ENCODE results near the gene RND1.

The RND1 gene

DNA sequence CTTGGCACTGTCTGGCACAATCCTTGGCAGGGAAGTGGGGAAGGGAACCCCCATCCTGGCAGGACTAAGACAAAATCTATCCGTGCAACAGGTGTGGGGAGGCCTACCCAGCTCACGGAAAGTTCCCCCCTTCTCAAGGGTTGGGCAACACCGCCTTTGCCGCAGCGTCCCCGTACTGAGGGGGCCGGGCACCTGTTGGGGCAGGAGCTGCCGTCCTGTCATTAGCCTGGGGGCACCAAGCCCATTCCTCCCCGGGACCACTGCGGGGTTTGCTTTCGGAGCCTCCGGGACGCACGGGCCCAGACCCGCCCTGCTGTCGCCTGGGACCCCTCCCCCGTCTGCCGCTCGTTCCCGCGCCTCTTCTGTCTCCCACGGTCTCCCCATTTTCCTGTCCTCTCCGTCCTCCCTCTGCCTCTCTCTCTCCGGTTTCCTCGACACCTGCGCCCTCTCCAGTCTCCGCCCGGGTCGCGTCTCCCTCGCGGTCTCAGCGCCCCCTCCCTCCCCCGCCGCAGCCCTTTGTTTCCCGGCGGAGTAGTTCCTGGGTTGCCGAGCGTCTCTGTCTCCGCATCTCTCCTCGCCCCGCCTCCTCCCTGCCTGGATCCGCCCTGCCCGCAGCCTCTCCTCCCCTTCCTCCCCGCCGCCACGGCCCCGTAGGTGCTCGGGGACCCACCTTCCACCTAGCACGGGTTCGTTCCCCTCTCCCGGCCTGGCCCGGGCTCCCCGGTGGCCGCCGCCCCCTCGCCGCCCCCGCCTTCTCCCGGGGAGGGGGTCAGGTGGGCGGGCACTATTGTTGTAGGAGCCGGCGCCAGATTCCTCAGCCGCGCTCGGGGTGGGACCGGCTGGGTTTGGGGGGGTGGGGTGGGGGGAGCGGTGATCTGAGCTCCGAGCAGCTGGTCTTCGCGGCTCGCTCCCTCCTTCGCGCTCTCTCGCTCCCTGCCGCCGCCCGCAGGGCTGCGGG is 47.5 kb downstream of the RND1 start, which contains the start of gene CACNB3:
CACNB3 (plus strand) TSS at position 624 of the 958 bp plus-strand sequence. CDS start 434 bp downstream, outside the sequence.
- no peaks in the 10 kb centered on the region for H3K9me3 ChIP-seq (ENCODE audit: control insufficient read depth in 2 of 2, low read length in 2 of 2)
- peak within 1 kb of the TSS; percentile 62 to 66 for H3K9ac ChIP-seq (ENCODE audit: low read length in 2 of 2)
- H3K27ac ChIP-seq (ENCODE audit: low read length) = no peak within 1 kb of the TSS
- H3K4me1 ChIP-seq (ENCODE audit: control insufficient read depth, insufficient read depth, low read length) = peaks cover 52% of the 10 kb centered on the region
- H3K4me3 ChIP-seq (ENCODE audit: low read length in 2 of 2) = peak within 1 kb of the TSS; percentile 73 to 81
- H3K27me3 ChIP-seq (ENCODE audit: control insufficient read depth in 1 of 2, insufficient read depth in 2 of 2, low read length in 2 of 2) = no peaks in the 10 kb centered on the region
- H3K36me3 ChIP-seq (ENCODE audit: control insufficient read depth in 2 of 2, insufficient read depth in 2 of 2, low read length in 2 of 2) = peaks cover 0 to under 1% of the 10 kb centered on the region in 2 donors

DNA sequence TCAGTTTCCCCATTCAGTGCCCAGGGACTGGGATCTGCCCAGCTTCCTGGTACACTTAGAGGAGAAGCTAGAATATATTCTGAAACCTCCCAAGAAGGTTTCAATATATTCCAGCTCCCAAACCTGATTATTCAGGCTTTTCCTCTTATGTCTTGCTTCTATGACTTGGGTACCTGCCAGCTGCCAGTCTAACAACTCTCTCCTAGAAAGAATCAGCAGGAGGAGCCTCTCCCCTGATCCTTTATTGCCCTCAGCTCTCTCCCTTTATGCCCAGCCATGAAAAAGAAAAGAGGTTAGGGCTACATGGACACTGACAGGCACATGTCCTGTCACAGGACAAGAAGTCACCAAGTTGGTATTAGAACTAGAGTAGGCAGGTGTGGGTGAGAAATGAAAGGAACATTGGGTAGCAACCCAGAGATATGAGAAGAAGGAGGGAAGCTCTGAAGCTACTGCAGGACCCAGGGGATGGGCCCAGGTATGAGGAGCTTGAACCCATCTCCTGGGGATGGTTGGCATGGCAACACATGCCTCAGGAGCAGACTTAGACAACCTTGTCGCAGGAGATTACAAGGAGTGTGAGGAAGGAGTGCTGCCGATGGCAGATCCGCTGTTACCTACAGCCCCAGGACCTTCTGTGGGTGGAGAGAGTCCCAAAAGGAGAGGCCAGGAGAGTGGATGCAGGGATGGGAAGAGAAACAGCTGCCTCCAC is 49.4 kb downstream of the RND1 start:
- Histone ChIP-seq H3K27ac (ENCODE audit: low read length) (no peak overlapping the region), H3K4me1 (ENCODE audit: control insufficient read depth, insufficient read depth, low read length) (peaks cover 59% of the 10 kb centered on the region), H3K9me3 (ENCODE audit: control insufficient read depth in 2 of 2, low read length in 2 of 2) (no peaks in the 10 kb centered on the region), H3K27me3 (ENCODE audit: control insufficient read depth in 1 of 2, insufficient read depth in 2 of 2, low read length in 2 of 2) (no peaks in the 10 kb centered on the region), H3K4me3 (ENCODE audit: low read length in 2 of 2) (peak overlapping the region; percentile 74 to 87), H3K36me3 (ENCODE audit: control insufficient read depth in 2 of 2, insufficient read depth in 2 of 2, low read length in 2 of 2) (no peaks in the 10 kb centered on the region), H3K9ac (ENCODE audit: low read length in 2 of 2) (peak overlapping the region; percentile 6 to 48)

DNA sequence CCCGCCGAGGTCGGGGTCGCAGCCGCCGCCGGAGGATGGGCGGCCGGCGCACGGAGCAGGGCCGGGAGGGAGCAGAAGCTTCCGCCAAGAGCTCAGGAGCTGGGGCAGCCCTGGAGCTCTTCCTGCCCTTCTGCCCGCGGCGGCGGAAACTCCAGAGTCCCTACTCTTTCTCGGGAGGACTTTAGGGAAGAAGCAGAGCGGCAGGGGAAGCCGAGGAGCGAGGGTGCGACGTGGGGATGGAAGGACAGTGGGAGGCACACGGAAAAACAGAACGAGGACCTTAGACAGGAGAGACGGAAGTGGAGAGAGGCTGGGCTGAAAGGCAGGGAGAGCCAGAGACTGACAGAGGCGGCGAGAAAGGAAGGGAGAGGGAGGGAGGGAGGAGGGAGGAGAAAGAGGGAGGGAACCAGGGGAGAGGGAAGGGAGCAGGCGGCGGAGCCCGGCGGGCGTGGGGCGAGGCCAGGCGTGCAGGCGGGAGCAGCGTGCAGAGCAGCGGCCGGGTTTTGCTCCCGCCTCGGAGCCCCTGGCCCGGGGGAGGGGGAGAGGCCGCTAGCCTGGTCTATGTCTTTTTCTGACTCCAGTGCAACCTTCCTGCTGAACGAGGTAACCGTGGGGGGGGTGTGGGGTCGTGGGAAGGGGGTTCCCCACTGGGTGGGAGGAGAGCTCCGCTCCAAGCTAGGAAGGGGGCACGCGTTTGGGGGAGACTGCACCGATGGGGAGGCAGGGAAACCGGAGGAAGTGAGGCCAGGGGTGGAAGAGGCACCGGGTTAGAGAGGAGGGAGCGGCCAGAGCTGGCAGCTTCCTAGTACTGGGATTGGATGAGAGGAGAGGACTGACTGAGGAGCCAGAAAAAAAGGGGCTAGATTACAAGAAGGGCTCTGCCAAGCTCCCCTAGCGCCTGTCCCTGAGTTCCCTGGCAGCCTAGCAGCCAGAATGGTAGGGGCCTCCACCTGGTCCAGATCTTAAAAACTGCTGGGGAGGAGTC is 50.3 kb downstream of the RND1 start:
- H3K4me3 ChIP-seq (ENCODE audit: low read length in 2 of 2) = peak overlapping the region; percentile 74 to 87
- no peaks in the 10 kb centered on the region for H3K27me3 ChIP-seq (ENCODE audit: control insufficient read depth in 1 of 2, insufficient read depth in 2 of 2, low read length in 2 of 2)
- H3K36me3 ChIP-seq (ENCODE audit: control insufficient read depth in 2 of 2, insufficient read depth in 2 of 2, low read length in 2 of 2) = no peaks in the 10 kb centered on the region
- no peaks in the 10 kb centered on the region for H3K9me3 ChIP-seq (ENCODE audit: control insufficient read depth in 2 of 2, low read length in 2 of 2)
- H3K4me1 ChIP-seq (ENCODE audit: control insufficient read depth, insufficient read depth, low read length) = peaks cover 67% of the 10 kb centered on the region
- H3K27ac ChIP-seq (ENCODE audit: low read length) = peak overlapping the region; percentile 80
- H3K9ac ChIP-seq (ENCODE audit: low read length in 2 of 2) = peak overlapping the region; percentile 69 to 73

DNA sequence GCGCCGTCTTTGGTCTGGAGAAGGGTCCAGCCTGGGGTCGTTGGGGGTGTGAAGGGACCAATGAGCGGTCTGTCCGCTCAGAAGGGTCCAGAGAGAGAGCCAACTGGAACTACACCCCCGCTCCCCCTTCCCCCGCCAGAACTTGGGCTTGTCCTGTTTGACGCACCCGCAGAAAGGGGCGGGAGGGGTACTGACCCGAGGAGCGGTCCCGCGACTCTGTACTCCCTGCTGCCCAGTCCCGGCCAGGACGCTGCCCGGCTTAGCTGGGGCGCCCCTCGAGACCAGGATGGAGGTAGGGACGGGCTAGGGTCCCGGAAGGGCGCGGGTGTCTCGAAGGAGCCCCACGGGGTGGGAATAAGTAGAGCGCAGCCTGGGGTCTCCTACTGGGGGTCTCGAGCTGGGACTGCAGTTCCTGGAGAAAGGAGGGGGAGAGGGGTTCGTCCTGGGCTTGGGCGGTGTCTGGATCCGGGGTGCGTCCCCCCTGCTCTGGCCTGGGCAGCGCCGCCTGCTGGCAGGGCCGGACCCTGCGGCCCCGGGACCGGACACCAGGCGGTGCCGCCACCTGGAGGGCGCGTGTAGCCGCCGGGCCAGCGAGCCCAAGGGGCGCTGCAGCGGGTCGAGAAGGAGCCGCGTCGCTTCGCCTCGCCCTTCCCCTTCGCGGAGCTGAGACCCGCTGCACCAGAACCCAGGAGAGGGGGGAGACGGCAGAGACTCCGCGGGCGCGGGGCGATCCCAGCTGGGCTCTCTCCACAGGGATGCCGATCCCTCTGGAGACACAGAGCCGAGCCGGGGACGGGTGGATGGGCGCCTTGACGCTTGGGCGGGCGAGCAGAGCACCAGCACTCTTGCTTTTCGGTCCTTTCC is 51.2 kb downstream of the RND1 start:
- Histone ChIP-seq H3K27me3 (ENCODE audit: control insufficient read depth in 1 of 2, insufficient read depth in 2 of 2, low read length in 2 of 2) (no peaks in the 10 kb centered on the region), H3K27ac (ENCODE audit: low read length) (peak overlapping the region; percentile 80), H3K36me3 (ENCODE audit: control insufficient read depth in 2 of 2, insufficient read depth in 2 of 2, low read length in 2 of 2) (no peaks in the 10 kb centered on the region), H3K4me1 (ENCODE audit: control insufficient read depth, insufficient read depth, low read length) (peaks cover 64% of the 10 kb centered on the region), H3K4me3 (ENCODE audit: low read length in 2 of 2) (peak overlapping the region; percentile 74 to 87), H3K9ac (ENCODE audit: low read length in 2 of 2) (peak overlapping the region; percentile 77 to 80), H3K9me3 (ENCODE audit: control insufficient read depth in 2 of 2, low read length in 2 of 2) (no peaks in the 10 kb centered on the region)

DNA sequence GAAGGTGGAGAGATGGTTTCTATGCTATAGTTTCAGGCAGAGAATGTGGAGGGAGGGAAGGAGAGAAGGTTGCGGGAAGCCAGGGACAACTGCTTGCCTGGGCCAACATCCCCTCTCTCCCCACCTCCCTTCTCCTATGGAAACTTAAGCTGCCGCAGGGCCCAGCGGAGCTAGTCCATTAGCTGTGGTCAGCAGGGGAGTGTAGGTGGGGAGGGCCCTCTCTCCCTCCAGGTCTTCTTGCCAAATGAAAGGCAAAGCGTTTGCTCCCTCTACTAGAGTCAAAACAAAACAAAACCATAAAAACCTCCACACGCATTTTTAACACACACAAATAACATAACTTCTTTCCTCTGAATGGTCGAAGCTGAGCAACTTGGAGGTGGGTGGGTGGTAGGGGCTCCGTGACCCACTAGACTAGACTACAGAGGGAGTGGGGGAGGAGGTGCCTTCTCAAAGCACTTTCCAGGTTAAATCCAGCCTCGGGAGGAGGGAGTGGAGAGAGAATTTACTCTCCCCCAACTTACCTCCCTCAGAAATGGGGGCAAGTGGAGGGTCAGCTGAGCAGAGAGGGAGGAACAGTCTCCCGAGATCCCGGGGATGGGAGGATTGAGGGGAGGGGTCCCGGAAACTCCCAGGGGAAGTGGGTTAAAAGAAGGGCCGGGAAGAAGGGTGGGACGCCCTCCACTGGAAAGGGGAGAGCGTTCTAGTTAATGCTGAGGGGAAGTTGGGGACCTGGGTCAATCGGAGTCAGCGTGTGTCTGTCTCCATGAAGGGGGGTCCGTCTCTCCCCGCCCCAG is 52.0 kb downstream of the RND1 start:
- Histone ChIP-seq H3K9me3 (ENCODE audit: control insufficient read depth in 2 of 2, low read length in 2 of 2) (no peaks in the 10 kb centered on the region), H3K4me1 (ENCODE audit: control insufficient read depth, insufficient read depth, low read length) (peaks cover 59% of the 10 kb centered on the region), H3K36me3 (ENCODE audit: control insufficient read depth in 2 of 2, insufficient read depth in 2 of 2, low read length in 2 of 2) (no peaks in the 10 kb centered on the region), H3K27me3 (ENCODE audit: control insufficient read depth in 1 of 2, insufficient read depth in 2 of 2, low read length in 2 of 2) (no peaks in the 10 kb centered on the region), H3K9ac (ENCODE audit: low read length in 2 of 2) (peak overlapping the region; percentile 77 to 80), H3K4me3 (ENCODE audit: low read length in 2 of 2) (peak overlapping the region; percentile 74 to 87), H3K27ac (ENCODE audit: low read length) (peak overlapping the region; percentile 80)

DNA sequence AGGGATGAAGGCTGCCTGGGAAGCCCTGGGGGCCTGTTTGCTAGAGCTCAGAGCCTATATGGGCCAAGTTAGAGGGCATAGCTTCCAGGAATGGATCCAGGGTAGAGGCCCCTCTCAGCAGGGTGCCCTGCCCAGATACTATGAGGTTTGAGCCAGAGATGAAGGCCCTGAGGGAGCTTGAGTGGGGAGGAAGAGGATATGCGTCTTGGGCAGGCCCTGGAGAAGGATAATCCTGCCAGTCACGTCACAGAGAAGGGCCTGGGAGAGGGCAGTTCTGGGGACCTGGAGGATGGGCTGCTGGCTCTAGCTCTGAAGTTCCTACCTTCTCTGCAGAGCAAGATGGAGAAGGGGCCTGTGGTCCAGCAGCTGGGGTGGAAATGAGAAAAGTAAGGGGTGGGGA is 53.3 kb downstream of the RND1 start:
- no peaks in the 10 kb centered on the region for H3K27me3 ChIP-seq (ENCODE audit: control insufficient read depth in 1 of 2, insufficient read depth in 2 of 2, low read length in 2 of 2)
- H3K4me1 ChIP-seq (ENCODE audit: control insufficient read depth, insufficient read depth, low read length) = peaks cover 51% of the 10 kb centered on the region
- H3K4me3 ChIP-seq (ENCODE audit: low read length in 2 of 2) = no peak overlapping the region
- H3K27ac ChIP-seq (ENCODE audit: low read length) = no peak overlapping the region
- H3K9ac ChIP-seq (ENCODE audit: low read length in 2 of 2) = peak overlapping the region in 1 of 2 donors; percentile 13
- no peaks in the 10 kb centered on the region for H3K9me3 ChIP-seq (ENCODE audit: control insufficient read depth in 2 of 2, low read length in 2 of 2)
- no peaks in the 10 kb centered on the region for H3K36me3 ChIP-seq (ENCODE audit: control insufficient read depth in 2 of 2, insufficient read depth in 2 of 2, low read length in 2 of 2)

DNA sequence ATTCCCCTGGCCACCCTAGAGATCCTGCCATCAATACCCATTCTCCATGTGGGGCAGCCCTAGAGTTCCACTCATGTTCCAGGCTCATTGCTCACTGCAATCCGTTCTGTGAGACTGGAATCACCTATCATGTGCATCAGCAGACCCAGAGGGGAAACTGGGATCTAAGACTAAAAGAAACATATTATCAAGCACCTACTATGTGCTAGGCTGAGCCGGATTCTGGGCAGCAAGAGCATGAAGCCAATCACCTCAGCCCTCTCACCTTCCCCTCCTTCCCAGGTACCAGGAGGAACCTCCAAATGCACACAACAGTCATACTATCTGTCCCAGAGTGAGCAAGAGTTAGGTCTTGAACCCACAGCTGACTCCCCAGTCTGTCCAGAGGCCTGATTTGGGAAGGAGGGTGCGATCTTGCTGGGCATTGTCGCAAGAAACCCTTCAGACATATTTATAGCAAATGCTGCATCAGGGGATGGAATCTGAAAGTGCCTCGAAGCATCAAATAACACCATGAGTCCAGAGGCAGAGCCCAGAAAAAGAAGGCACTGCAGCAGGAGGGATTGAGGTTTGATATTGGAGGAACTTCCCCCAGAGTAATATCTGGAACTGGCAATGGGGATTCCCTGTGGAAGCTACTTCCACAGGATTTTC is 54.1 kb downstream of the RND1 start:
- peak overlapping the region; percentile 18 for H3K27ac ChIP-seq (ENCODE audit: low read length)
- H3K27me3 ChIP-seq (ENCODE audit: control insufficient read depth in 1 of 2, insufficient read depth in 2 of 2, low read length in 2 of 2) = no peaks in the 10 kb centered on the region
- no peak overlapping the region for H3K9ac ChIP-seq (ENCODE audit: low read length in 2 of 2)
- no peaks in the 10 kb centered on the region for H3K36me3 ChIP-seq (ENCODE audit: control insufficient read depth in 2 of 2, insufficient read depth in 2 of 2, low read length in 2 of 2)
- H3K4me3 ChIP-seq (ENCODE audit: low read length in 2 of 2) = no peak overlapping the region
- H3K4me1 ChIP-seq (ENCODE audit: control insufficient read depth, insufficient read depth, low read length) = peaks cover 45% of the 10 kb centered on the region
- H3K9me3 ChIP-seq (ENCODE audit: control insufficient read depth in 2 of 2, low read length in 2 of 2) = no peaks in the 10 kb centered on the region

DNA sequence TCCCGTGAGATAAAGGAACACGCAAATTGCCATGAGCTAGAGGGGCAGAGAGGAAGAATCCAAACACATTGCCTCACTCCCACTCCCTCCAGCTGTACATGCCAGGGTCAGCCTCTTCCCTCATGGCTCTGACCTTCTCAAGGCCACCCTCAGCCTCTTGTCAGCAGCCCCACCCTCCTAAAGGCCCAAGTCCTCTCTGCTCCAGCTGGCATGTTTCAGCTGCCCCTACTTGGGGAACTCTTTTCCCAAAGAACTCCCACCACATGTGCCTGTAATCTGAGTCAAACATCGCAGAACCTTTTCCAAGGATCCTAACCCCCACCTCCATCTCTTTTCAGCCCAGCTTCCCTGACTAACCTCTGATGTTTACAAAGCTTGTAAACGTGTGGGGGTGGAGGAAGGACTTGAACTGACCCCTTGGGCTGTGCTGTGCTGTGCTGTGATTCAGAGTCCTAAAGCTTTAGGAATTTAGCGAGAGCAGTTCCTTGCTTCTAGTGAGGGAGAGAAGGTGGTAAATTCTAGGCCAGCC is 54.7 kb downstream of the RND1 start:
- H3K27me3 ChIP-seq (ENCODE audit: control insufficient read depth in 1 of 2, insufficient read depth in 2 of 2, low read length in 2 of 2) = no peaks in the 10 kb centered on the region
- H3K36me3 ChIP-seq (ENCODE audit: control insufficient read depth in 2 of 2, insufficient read depth in 2 of 2, low read length in 2 of 2) = no peaks in the 10 kb centered on the region
- no peaks in the 10 kb centered on the region for H3K9me3 ChIP-seq (ENCODE audit: control insufficient read depth in 2 of 2, low read length in 2 of 2)
- no peak overlapping the region for H3K4me3 ChIP-seq (ENCODE audit: low read length in 2 of 2)
- no peak overlapping the region for H3K9ac ChIP-seq (ENCODE audit: low read length in 2 of 2)
- peaks cover 39% of the 10 kb centered on the region for H3K4me1 ChIP-seq (ENCODE audit: control insufficient read depth, insufficient read depth, low read length)
- peak overlapping the region; percentile 37 for H3K27ac ChIP-seq (ENCODE audit: low read length)
